ENCODE results near the gene KCNJ9. TPM values are rescaled to one million over a fixed set of nuclear protein-coding genes. Genes with fewer than 3 reads are reported as not detected.

The KCNJ9 gene
- total and polyA plus RNA-seq, 2 of the 4 experiments (the other 2 are of a cell fraction): not detected

DNA sequence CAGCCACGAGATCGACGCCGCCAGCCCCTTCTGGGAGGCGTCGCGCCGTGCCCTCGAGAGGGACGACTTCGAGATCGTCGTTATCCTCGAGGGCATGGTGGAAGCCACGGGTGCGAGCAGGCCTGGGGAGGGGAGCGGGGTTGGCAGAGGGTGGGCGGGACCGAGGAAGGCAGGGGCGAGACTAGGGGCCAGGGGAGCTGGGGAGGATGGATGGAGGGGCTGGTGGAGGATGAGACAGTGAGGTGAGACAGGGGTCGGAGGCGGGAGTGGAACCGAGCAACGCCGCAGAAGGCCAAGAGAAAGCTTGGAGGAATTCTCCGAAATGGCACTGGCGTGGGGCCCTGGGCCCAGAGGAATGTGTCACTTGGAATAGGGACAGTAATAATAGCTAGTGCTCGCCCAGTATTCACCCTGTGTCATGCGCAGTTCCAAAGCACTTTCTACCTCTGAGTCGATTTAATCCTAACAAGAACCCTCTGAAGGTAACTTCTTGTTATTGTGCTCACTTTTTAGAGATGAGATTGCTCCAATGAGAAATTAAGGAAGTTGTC is 3.5 kb downstream of the KCNJ9 start:
- Histone ChIP-seq H3K4me2 (ENCODE audit: low read depth, low read length) (no peak overlapping the region), H3K14ac (replicated peaks; ENCODE audit: low read depth, low read length) (no peak overlapping the region), H2BK20ac (ENCODE audit: low read depth, low read length) (no peak overlapping the region), H3K9ac (ENCODE audit: low read depth, low read length) (no peak overlapping the region), H2BK5ac (ENCODE audit: low read depth, low read length, poor library complexity, severe bottlenecking) (no peak overlapping the region), H3K4me1 (ENCODE audit: control insufficient read depth, insufficient read depth, low read length) (peaks cover 3% of the 10 kb centered on the region; the same call in 1 of the 2 replicates), H3K23ac (ENCODE audit: low read depth, low read length) (no peak overlapping the region), H3K56ac (ENCODE audit: extremely low read depth, insufficient read depth, low read length) (no peak overlapping the region), H3K4me3 (ENCODE audit: insufficient read depth, low read depth, low read length) (no peak overlapping the region), H4K8ac (ENCODE audit: low read depth in 2 of 2, low read length in 2 of 2) (no peak overlapping the region), H3K9me1 (ENCODE audit: insufficient read depth, low read length) (no peaks in the 10 kb centered on the region), H3K36me3 (ENCODE audit: control insufficient read depth, insufficient read depth, low read length) (peaks cover 2% of the 10 kb centered on the region; the same call in 1 of the 2 replicates), H3K79me1 (ENCODE audit: low read depth in 1 of 2, low read length in 2 of 2) (no peaks in the 10 kb centered on the region), H4K5ac (ENCODE audit: low read depth, low read length) (no peak overlapping the region), H3K27me3 (ENCODE audit: control insufficient read depth, insufficient read depth, low read length) (peaks cover 52% of the 10 kb centered on the region), H4K91ac (ENCODE audit: insufficient read depth, low read depth, low read length) (no peak overlapping the region), H3K18ac (ENCODE audit: low read depth, low read length) (no peak overlapping the region), H2BK15ac (ENCODE audit: low read depth, low read length) (no peak overlapping the region), H2AFZ (replicated peaks; ENCODE audit: low read length, poor library complexity) (no peak overlapping the region), H2AK5ac (ENCODE audit: low read depth, low read length) (no peak overlapping the region), H3K9me3 (ENCODE audit: control insufficient read depth, insufficient read depth, low read length) (no peaks in the 10 kb centered on the region; the same call in 1 of the 2 replicates), H4K20me1 (ENCODE audit: insufficient read depth, low read length) (no peaks in the 10 kb centered on the region), H3K4ac (ENCODE audit: low read depth, low read length) (no peak overlapping the region), H2AK9ac (replicated peaks; ENCODE audit: low read depth, low read length, poor library complexity) (no peak overlapping the region), H3K27ac (ENCODE audit: insufficient read depth, low read length) (no peak overlapping the region), H2BK120ac (ENCODE audit: low read depth, low read length) (no peak overlapping the region)
- TF ChIP-seq RFX5 (IDR thresholded peaks at IDR 0.05; ENCODE audit: low read depth, low read length) (no peak), RCOR1 (IDR thresholded peaks at IDR 0.05; ENCODE audit: insufficient replicate concordance, low read length) (no peak), NFE2L2 (IDR thresholded peaks at IDR 0.05; ENCODE audit: low read depth, low read length) (no peak), FOS (IDR thresholded peaks at IDR 0.05; ENCODE audit: low read depth, low read length) (no peak), CHD1 (IDR thresholded peaks at IDR 0.05; ENCODE audit: low read depth, low read length) (no peak), CTCF (conservative IDR thresholded peaks at IDR 0.05; ENCODE audit: low read depth, low read length) (no peak), CEBPB (IDR thresholded peaks at IDR 0.05; ENCODE audit: low read depth, low read length) (no peak), MAFK (IDR thresholded peaks at IDR 0.05; ENCODE audit: low read depth, low read length) (no peak), MAZ (IDR thresholded peaks at IDR 0.05; ENCODE audit: borderline replicate concordance, low read depth, low read length) (no peak), BHLHE40 (IDR thresholded peaks at IDR 0.05; ENCODE audit: low read depth, low read length) (no peak), USF2 (IDR thresholded peaks at IDR 0.05; ENCODE audit: low read depth, low read length) (no peak), SMC3 (IDR thresholded peaks at IDR 0.05; ENCODE audit: low read depth, low read length) (no peak), RAD21 (IDR thresholded peaks at IDR 0.05; ENCODE audit: low read length) (no peak), POLR2A (IDR thresholded peaks at IDR 0.05; ENCODE audit: low read depth, low read length) (no peak)
- TF ChIP-seq, protein P1, sequence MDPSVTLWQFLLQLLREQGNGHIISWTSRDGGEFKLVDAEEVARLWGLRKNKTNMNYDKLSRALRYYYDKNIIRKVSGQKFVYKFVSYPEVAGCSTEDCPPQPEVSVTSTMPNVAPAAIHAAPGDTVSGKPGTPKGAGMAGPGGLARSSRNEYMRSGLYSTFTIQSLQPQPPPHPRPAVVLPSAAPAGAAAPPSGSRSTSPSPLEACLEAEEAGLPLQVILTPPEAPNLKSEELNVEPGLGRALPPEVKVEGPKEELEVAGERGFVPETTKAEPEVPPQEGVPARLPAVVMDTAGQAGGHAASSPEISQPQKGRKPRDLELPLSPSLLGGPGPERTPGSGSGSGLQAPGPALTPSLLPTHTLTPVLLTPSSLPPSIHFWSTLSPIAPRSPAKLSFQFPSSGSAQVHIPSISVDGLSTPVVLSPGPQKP (IDR thresholded peaks at IDR 0.05; ENCODE audit: borderline replicate concordance, low read depth, low read length): no peak
- 76% methylated on average over 5 of the region's 30 CpGs; no CpG with 5 or more reads in 1 of the 2 experiments for WGBS, 2 experiments (ENCODE audit: extremely low coverage in 2 of 2, insufficient read length in 1 of 2)
- intact Hi-C loops (cut with micrococcal nuclease) (loop anchor here (1.0 kb wide), 1 partner anchor 291 kb away; no protein-coding TSS in a partner anchor), in situ Hi-C loops (cut with MboI; ENCODE audit: low sequenced_read_pairs) (no loop called here), dilution Hi-C loops (cut with HindIII; ENCODE audit: low sequenced_read_pairs, unreplicated experiment) (no loop called here)
- ATAC-seq (ENCODE audit: low read depth): no peak
- no peak for DNase-seq
- POLR2A ChIA-PET (ENCODE audit: unreplicated experiment): no interaction called here
- no TSS peak for BruUV-seq (replicated peaks)
- CTCF ChIA-PET: interaction anchor here (0.7 to 2.1 kb wide), 5 partner anchors 11 to 292 kb away, joined by 3 to 12 read pairs (median 5); partner anchors contain the start of gene PIGM

Measured in IMR-90 (cell line).